Panc1 (cell line): Measurements from ENCODE around the gene CNTN4. TPM values are rescaled to one million over a fixed set of nuclear protein-coding genes. Genes with fewer than 3 reads are reported as not detected.

ENCODE experiments used
- ATAC-seq: fragments of 200-7000 bp; cut with Tn5 transposase; 2 replicates; pipeline ENCODE4 v1.9.1; 2020; ENCODE audit warnings: mild to moderate bottlenecking, moderate library complexity
- BruUV-seq: library from RNA; stranded (reverse); fragments of 400-500 nt; replicated peaks from 2 replicates; lab custom pipeline; 2021; lab: Mats Ljungman, UMichigan
- CTCF ChIA-PET: fragments of 300-600 bp; sonication (Branson Sonifier 250); formaldehyde crosslinking; loops from one replicate; lab custom pipeline; 2022; ENCODE audit warnings: antibody characterized with exemption; lab: Charles Lee
- POLR2A ChIA-PET: fragments of 300-600 bp; sonication (Branson Sonifier 250); formaldehyde crosslinking; loops from one replicate; lab custom pipeline; 2022; ENCODE audit warnings: antibody characterized with exemption; lab: Charles Lee
- DNase-seq: peaks from one replicate; pipeline ENCODE4 v3.0.0-alpha.2; 2010; ENCODE audit warnings: low read depth, low spot score
- H3K27ac ChIP-seq: 2 replicates; pipeline ENCODE4 v1.5.1; 2011; ENCODE audit warnings: mild to moderate bottlenecking, low read length, inconsistent platforms
- H3K27me3 ChIP-seq: fragments of 200-500 bp; sonication (Bioruptor generic); 2 replicates; pipeline ENCODE4 v1.6.0; 2014; ENCODE audit warnings: low read length, inconsistent platforms; ENCODE audit not compliant: control insufficient read depth, insufficient read depth
- H3K36me3 ChIP-seq: fragments of 200-500 bp; sonication (Bioruptor generic); 2 replicates; pipeline ENCODE4 v1.5.1; 2014; ENCODE audit warnings: inconsistent platforms, mild to moderate bottlenecking, low read length, moderate library complexity; ENCODE audit not compliant: control insufficient read depth, insufficient read depth
- H3K4me1 ChIP-seq: 2 replicates; pipeline ENCODE4 v1.5.1; 2011; ENCODE audit warnings: inconsistent platforms, mild to moderate bottlenecking, low read length, moderate library complexity; ENCODE audit not compliant: control insufficient read depth, insufficient read depth
- H3K4me3 ChIP-seq, 2 experiments: 2 replicates each; pipeline ENCODE4 v1.5.1; 2011 to 2012; ENCODE audit warnings: low read depth in 2 of 2, low read length in 2 of 2, mild to moderate bottlenecking in 2 of 2, inconsistent platforms in 1 of 2, moderate library complexity in 1 of 2
- H3K9me3 ChIP-seq: fragments of 200-500 bp; sonication (Bioruptor generic); 2 replicates; pipeline ENCODE4 v1.5.1; 2014; ENCODE audit warnings: low read depth, mild to moderate bottlenecking, inconsistent platforms, low read length, moderate library complexity; ENCODE audit not compliant: control insufficient read depth, insufficient read depth
- CTCF ChIP-seq: fragments of 450-650 bp; IDR thresholded peaks from 2 replicates; pipeline ENCODE4 v1.5.1; 2017; ENCODE audit warnings: mild to moderate bottlenecking
- POLR2AphosphoS5 ChIP-seq: IDR thresholded peaks from 2 replicates; pipeline ENCODE4 v1.6.1; 2012; ENCODE audit warnings: mild to moderate bottlenecking, low read depth, low read length, moderate library complexity
- REST ChIP-seq, 2 experiments: IDR thresholded peaks; 2 replicates each; pipeline ENCODE4 v1.6.1; 2011 to 2012; ENCODE audit warnings: low read depth in 2 of 2, control low read depth in 1 of 2, low read length in 1 of 2, mild to moderate bottlenecking in 1 of 2, moderate library complexity in 1 of 2; ENCODE audit not compliant: insufficient read depth in 1 of 2
- SIN3A ChIP-seq: IDR thresholded peaks from 2 replicates; pipeline ENCODE4 v1.6.1; 2012; ENCODE audit warnings: low read depth, mild to moderate bottlenecking, low read length, moderate library complexity, borderline replicate concordance; ENCODE audit not compliant: insufficient read depth
- TCF7L2 ChIP-seq: IDR thresholded peaks from 2 replicates; pipeline ENCODE4 v1.6.1; 2011; ENCODE audit warnings: mild to moderate bottlenecking, low read depth, low read length, inconsistent platforms
- in situ Hi-C: cut with HindIII; loops from 2 replicates; pipeline ENCODE4 v1.10.0; 2016; ENCODE audit warnings: low sequenced_read_pairs, low pct_unique_long_range_greater_than_20kb
- intact Hi-C: fragments of 100-400 bp; cut with micrococcal nuclease; formaldehyde crosslinking; loops from one replicate; pipeline ENCODE4 v1.10.0; 2022; ENCODE audit not compliant: unreplicated experiment
- total RNA-seq: library from RNA; stranded (reverse); gene quantifications from one replicate; pipeline ENCODE4 v1.2.1, GENCODE V29; 2021; ENCODE audit not compliant: unreplicated experiment

CNTN4 gene
- total RNA-seq, 1 experiment from 2014 or later = not detected

GRCh38 chr3:2731843-2732242 is 633.2 kb downstream of the CNTN4 start:
- in situ Hi-C loops = no loop called here
- H3K36me3 ChIP-seq = no peaks in the 10 kb centered on the region
- ATAC-seq = no peak

GRCh38 chr3:2735392-2735894 is 636.8 kb downstream of the CNTN4 start:
- Histone ChIP-seq H3K9me3 (no peaks in the 10 kb centered on the region), H3K4me3 (no peak overlapping the region), H3K36me3 (no peaks in the 10 kb centered on the region), H3K4me1 (no peaks in the 10 kb centered on the region), H3K27me3 (no peaks in the 10 kb centered on the region), H3K27ac (no peak overlapping the region)
- ChIA-PET POLR2A (no interaction called here), CTCF (no interaction called here)
- BruUV-seq = no TSS peak
- in situ Hi-C loops (no loop called here), intact Hi-C loops (no loop called here)
- no peak for DNase-seq
- no peak for TF ChIP-seq TCF7L2
- TF ChIP-seq REST (IDR thresholded peaks at IDR 0.05; ENCODE audit: insufficient read depth in 1 of 2, low read depth in 2 of 2, low read length in 1 of 2) = no peak
- no peak for TF ChIP-seq CTCF
- TF ChIP-seq SIN3A = no peak
- TF ChIP-seq POLR2AphosphoS5 = no peak
- no peak for ATAC-seq

More at GRCh38 chr3:2731843-2732242, 633.2 kb downstream of the CNTN4 start:
- intact Hi-C loops = no loop called here
- no peaks in the 10 kb centered on the region for H3K27me3 ChIP-seq
- no peak overlapping the region for H3K27ac ChIP-seq
- no TSS peak for BruUV-seq
- ChIA-PET CTCF (no interaction called here), POLR2A (no interaction called here)
- H3K4me1 ChIP-seq = no peaks in the 10 kb centered on the region
- no peak for DNase-seq
- no peaks in the 10 kb centered on the region for H3K9me3 ChIP-seq
- H3K4me3 ChIP-seq = no peak overlapping the region
- TF ChIP-seq REST (IDR thresholded peaks at IDR 0.05; ENCODE audit: insufficient read depth in 1 of 2, low read depth in 2 of 2, low read length in 1 of 2) = no peak
- TF ChIP-seq SIN3A = no peak
- no peak for TF ChIP-seq CTCF
- TF ChIP-seq POLR2AphosphoS5 = no peak
- no peak for TF ChIP-seq TCF7L2
